HCT116 (cell line): ENCODE measurements around the gene TICRR. TPM values are rescaled to one million over a fixed set of nuclear protein-coding genes. Genes with fewer than 3 reads are reported as not detected.

Experiments used
- ATAC-seq: fragments of 200-7000 bp; cut with Tn5 transposase; 2 replicates; pipeline ENCODE4 v1.9.1; 2020; ENCODE audit warnings: mild to moderate bottlenecking, moderate library complexity
- BruUV-seq: library from RNA; stranded (reverse); fragments of 400-500 nt; replicated peaks from 2 replicates; lab custom pipeline; 2021; lab: Mats Ljungman, UMichigan
- CTCF ChIA-PET: fragments of 300-600 bp; sonication (Branson Sonifier 250); formaldehyde crosslinking; loops from one replicate; lab custom pipeline; 2021; ENCODE audit warnings: antibody characterized with exemption; lab: Charles Lee
- POLR2A ChIA-PET: fragments of 300-600, 350-600 bp; sonication (Branson Sonifier 250); formaldehyde crosslinking; loops from one replicate; lab custom pipeline; 2021; ENCODE audit warnings: antibody characterized with exemption; lab: Charles Lee
- RAD21 ChIA-PET, 2 experiments: fragments of 300-600 bp; sonication (Branson Sonifier 250); formaldehyde crosslinking; loops; one replicate each; lab custom pipeline; 2023; ENCODE audit warnings: low total read pairs in 2 of 2; ENCODE audit not compliant: uncharacterized antibody in 2 of 2, unreplicated experiment in 2 of 2, low non-redundant PET in 1 of 2; lab: Charles Lee
- DNase-seq: peaks from one replicate; pipeline ENCODE4 v3.0.0-alpha.2; 2010; ENCODE audit warnings: low read depth, low spot score
- H2AFZ ChIP-seq: fragments of 200-600 bp; shearing (Covaris generic), sonication (generic); 2 replicates; pipeline ENCODE4 v1.6.1; 2017; ENCODE audit warnings: low read depth, mixed run types, mixed read lengths, antibody characterized with exemption, low read length; ENCODE audit not compliant: poor library complexity, severe bottlenecking
- H3K27ac ChIP-seq: 2 replicates; pipeline ENCODE4 v1.5.1; 2012; ENCODE audit warnings: low read depth, low read length
- H3K27me3 ChIP-seq: fragments of 200-600 bp; sonication (generic); 2 replicates; pipeline ENCODE4 v1.6.1; 2016; ENCODE audit warnings: mixed run types, low read length, mixed read lengths; ENCODE audit not compliant: insufficient read depth
- H3K36me3 ChIP-seq, 2 experiments: fragments of 200-500 bp in 1 of 2; fragments of 200-600 bp in 1 of 2; sonication (Bioruptor generic) in 1 of 2; sonication (generic) in 1 of 2; 2 replicates each; pipeline versions ENCODE4 v1.5.1 to v1.6.1; 2014 to 2016; ENCODE audit warnings: low read length in 2 of 2, inconsistent platforms in 1 of 2, mixed read lengths in 1 of 2, mixed run types in 1 of 2; ENCODE audit not compliant: insufficient read depth in 2 of 2, control insufficient read depth in 1 of 2
- H3K4me1 ChIP-seq, 2 experiments: fragments of 200-600 bp in 1 of 2; sonication (generic) in 1 of 2; 2 replicates each; pipeline versions ENCODE4 v1.5.1 to v1.6.1; 2012 to 2017; ENCODE audit warnings: low read length in 2 of 2, inconsistent platforms in 1 of 2, mild to moderate bottlenecking in 1 of 2, mixed read lengths in 1 of 2, mixed run types in 1 of 2, moderate library complexity in 1 of 2; ENCODE audit not compliant: insufficient read depth in 2 of 2, control insufficient read depth in 1 of 2
- H3K4me2 ChIP-seq: fragments of 200-600 bp; sonication (generic); 2 replicates; pipeline ENCODE4 v1.6.1; 2017; ENCODE audit warnings: mixed run types, low read length, mixed read lengths
- H3K4me3 ChIP-seq, 2 experiments: fragments of 200-600 bp in 1 of 2; sonication (generic) in 1 of 2; replicated peaks in 1 of 2; 2 replicates each; pipeline ENCODE4 v1.5.1; 2011 to 2016; ENCODE audit warnings: low read length in 2 of 2, control low read depth in 1 of 2, low read depth in 1 of 2, mild to moderate bottlenecking in 1 of 2, mixed read lengths in 1 of 2, mixed run types in 1 of 2
- H3K79me2 ChIP-seq: fragments of 200-600 bp; sonication (generic); 2 replicates; pipeline ENCODE4 v1.6.1; 2017; ENCODE audit warnings: mild to moderate bottlenecking, mixed run types, low read length, moderate library complexity, mixed read lengths; ENCODE audit not compliant: insufficient read depth
- H3K9ac ChIP-seq: fragments of 200-600 bp; sonication (generic); 2 replicates; pipeline ENCODE4 v1.6.1; 2016; ENCODE audit warnings: low read length, mixed read lengths
- H3K9me2 ChIP-seq: fragments of 200-600 bp; sonication (generic), shearing (Covaris generic); 2 replicates; pipeline ENCODE4 v1.6.1; 2017; ENCODE audit warnings: mixed run types, mild to moderate bottlenecking, moderate library complexity; ENCODE audit not compliant: insufficient read depth
- H3K9me3 ChIP-seq, 2 experiments: fragments of 200-500 bp in 1 of 2; fragments of 200-600 bp in 1 of 2; sonication (Bioruptor generic) in 1 of 2; sonication (generic) in 1 of 2; 2 replicates each; pipeline ENCODE4 v1.6.1; 2014 to 2017; ENCODE audit warnings: low read length in 2 of 2, mixed read lengths in 2 of 2, inconsistent platforms in 1 of 2, low read depth in 1 of 2, mild to moderate bottlenecking in 1 of 2, mixed run types in 1 of 2, moderate library complexity in 1 of 2; ENCODE audit not compliant: control insufficient read depth in 1 of 2, insufficient read depth in 1 of 2
- H4K20me1 ChIP-seq: fragments of 200-600 bp; sonication (generic), shearing (Covaris generic); 2 replicates; pipeline ENCODE4 v1.6.1; 2017; ENCODE audit warnings: mixed run types, mild to moderate bottlenecking, moderate library complexity; ENCODE audit not compliant: insufficient read depth
- CEBPB ChIP-seq: IDR thresholded peaks from 2 replicates; pipeline ENCODE4 v1.6.1; 2012; ENCODE audit warnings: low read depth
- ELF1 ChIP-seq: IDR thresholded peaks from 2 replicates; pipeline ENCODE4 v1.6.1; 2012; ENCODE audit warnings: low read depth, borderline replicate concordance
- EZH2 ChIP-seq: fragments of 200-600 bp; sonication (generic); IDR thresholded peaks from 2 replicates; pipeline ENCODE4 v1.6.1; 2017; ENCODE audit warnings: antibody characterized with exemption, mixed run types
- FOSL1 ChIP-seq: IDR thresholded peaks from 2 replicates; pipeline ENCODE4 v1.6.1; 2012; ENCODE audit warnings: low read depth
- JUND ChIP-seq: IDR thresholded peaks from 2 replicates; pipeline ENCODE4 v1.6.1; 2012
- POLR2A ChIP-seq: IDR thresholded peaks from 2 replicates; pipeline ENCODE4 v1.7.0; 2011; ENCODE audit warnings: borderline replicate concordance; ENCODE audit not compliant: insufficient read depth, insufficient read length; ENCODE audit errors: extremely low read depth
- POLR2AphosphoS5 ChIP-seq: IDR thresholded peaks from 2 replicates; pipeline ENCODE4 v1.6.1; 2011; ENCODE audit warnings: mild to moderate bottlenecking, low read depth, low read length, moderate library complexity
- RAD21 ChIP-seq: IDR thresholded peaks from 2 replicates; pipeline ENCODE4 v1.6.1; 2012; ENCODE audit warnings: low read depth, mild to moderate bottlenecking
- SIN3A ChIP-seq: IDR thresholded peaks from 2 replicates; pipeline ENCODE4 v1.6.1; 2012; ENCODE audit warnings: low read depth
- SRF ChIP-seq: IDR thresholded peaks from 2 replicates; pipeline ENCODE4 v1.6.1; 2012; ENCODE audit warnings: low read depth
- TCF7L2 ChIP-seq: IDR thresholded peaks from 2 replicates; pipeline ENCODE4 v1.7.0; 2011; ENCODE audit warnings: borderline replicate concordance, inconsistent platforms; ENCODE audit not compliant: insufficient read depth, insufficient read length; ENCODE audit errors: extremely low read depth
- YY1 ChIP-seq: IDR thresholded peaks from 2 replicates; pipeline ENCODE4 v1.6.1; 2011; ENCODE audit warnings: low read length, low read depth, moderate library complexity, mild to moderate bottlenecking; ENCODE audit not compliant: insufficient replicate concordance; ENCODE audit errors: extremely low read depth
- ZFX ChIP-seq: fragments of 450-650 bp; IDR thresholded peaks from 2 replicates; pipeline ENCODE4 v1.6.1; 2017
- ZNF274 ChIP-seq: fragments of 200-500 bp; sonication (Bioruptor generic); IDR thresholded peaks from 2 replicates; pipeline ENCODE4 v1.6.1; 2014; ENCODE audit warnings: mild to moderate bottlenecking, low read depth, low read length, inconsistent platforms
- intact Hi-C: fragments of 100-400 bp; cut with micrococcal nuclease; formaldehyde crosslinking; loops from 2 replicates; pipeline ENCODE4 v1.10.0; 2022
- total RNA-seq: library from RNA; stranded (reverse); gene quantifications from one replicate; pipeline ENCODE4 v1.2.1, GENCODE V29; 2021; ENCODE audit not compliant: unreplicated experiment
- TF ChIP-seq, protein P1 (sequence below): IDR thresholded peaks from 2 replicates; pipeline ENCODE4 v1.6.1; 2012
- TF ChIP-seq, protein P2 (sequence below): IDR thresholded peaks from 2 replicates; pipeline ENCODE4 v1.6.1; 2011; ENCODE audit warnings: mild to moderate bottlenecking, low read length, moderate library complexity; ENCODE audit not compliant: insufficient replicate concordance; ENCODE audit errors: extremely low read depth
- TF ChIP-seq, protein P3 (sequence below), 3 experiments: fragments of 200-600 bp in 1 of 3; sonication (generic) in 1 of 3; IDR thresholded peaks in 2 of 3; conservative IDR thresholded peaks in 1 of 3; 2 replicates each; pipeline ENCODE4 v1.5.1; 2012 to 2017; ENCODE audit warnings: low read depth in 2 of 3, low read length in 2 of 3, antibody characterized with exemption in 1 of 3, borderline replicate concordance in 1 of 3, control low read depth in 1 of 3, mild to moderate bottlenecking in 1 of 3, mixed read lengths in 1 of 3, mixed run types in 1 of 3, moderate library complexity in 1 of 3; ENCODE audit not compliant: insufficient read depth in 1 of 3
- TF ChIP-seq, protein P4 (sequence below): IDR thresholded peaks from 2 replicates; pipeline ENCODE4 v1.6.1; 2012

Gene TICRR
- total RNA-seq, 1 experiment from 2014 or later: 24.8 TPM

DNA sequence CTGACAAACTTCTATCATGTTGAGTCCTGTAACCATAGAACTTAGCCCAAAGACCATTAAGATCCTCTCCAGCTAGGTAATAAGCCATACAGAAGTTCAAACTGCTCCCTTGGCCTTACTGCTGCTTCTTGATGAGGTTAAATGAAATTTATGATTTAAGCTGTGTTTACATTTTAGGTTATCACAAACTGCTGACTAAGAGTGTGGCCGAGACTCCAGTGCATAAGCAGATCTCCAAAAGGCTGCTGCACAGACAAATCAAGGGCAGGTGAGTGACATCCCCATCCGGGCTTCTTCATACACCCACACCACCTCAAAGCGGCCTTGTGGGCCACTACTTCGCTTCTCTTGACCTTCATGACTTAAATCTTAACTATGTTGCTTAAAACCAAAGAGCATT lies 41.0 kb downstream of the TICRR start:
- no peak for TF ChIP-seq ELF1
- no peak for TF ChIP-seq RAD21
- TF ChIP-seq, protein P1, sequence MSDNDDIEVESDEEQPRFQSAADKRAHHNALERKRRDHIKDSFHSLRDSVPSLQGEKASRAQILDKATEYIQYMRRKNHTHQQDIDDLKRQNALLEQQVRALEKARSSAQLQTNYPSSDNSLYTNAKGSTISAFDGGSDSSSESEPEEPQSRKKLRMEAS: no peak
- no peak for TF ChIP-seq SRF
- TF ChIP-seq, protein P2, sequence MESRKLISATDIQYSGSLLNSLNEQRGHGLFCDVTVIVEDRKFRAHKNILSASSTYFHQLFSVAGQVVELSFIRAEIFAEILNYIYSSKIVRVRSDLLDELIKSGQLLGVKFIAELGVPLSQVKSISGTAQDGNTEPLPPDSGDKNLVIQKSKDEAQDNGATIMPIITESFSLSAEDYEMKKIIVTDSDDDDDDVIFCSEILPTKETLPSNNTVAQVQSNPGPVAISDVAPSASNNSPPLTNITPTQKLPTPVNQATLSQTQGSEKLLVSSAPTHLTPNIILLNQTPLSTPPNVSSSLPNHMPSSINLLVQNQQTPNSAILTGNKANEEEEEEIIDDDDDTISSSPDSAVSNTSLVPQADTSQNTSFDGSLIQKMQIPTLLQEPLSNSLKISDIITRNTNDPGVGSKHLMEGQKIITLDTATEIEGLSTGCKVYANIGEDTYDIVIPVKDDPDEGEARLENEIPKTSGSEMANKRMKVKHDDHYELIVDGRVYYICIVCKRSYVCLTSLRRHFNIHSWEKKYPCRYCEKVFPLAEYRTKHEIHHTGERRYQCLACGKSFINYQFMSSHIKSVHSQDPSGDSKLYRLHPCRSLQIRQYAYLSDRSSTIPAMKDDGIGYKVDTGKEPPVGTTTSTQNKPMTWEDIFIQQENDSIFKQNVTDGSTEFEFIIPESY: no peak
- TF ChIP-seq CEBPB: no peak
- TF ChIP-seq, protein P3, sequence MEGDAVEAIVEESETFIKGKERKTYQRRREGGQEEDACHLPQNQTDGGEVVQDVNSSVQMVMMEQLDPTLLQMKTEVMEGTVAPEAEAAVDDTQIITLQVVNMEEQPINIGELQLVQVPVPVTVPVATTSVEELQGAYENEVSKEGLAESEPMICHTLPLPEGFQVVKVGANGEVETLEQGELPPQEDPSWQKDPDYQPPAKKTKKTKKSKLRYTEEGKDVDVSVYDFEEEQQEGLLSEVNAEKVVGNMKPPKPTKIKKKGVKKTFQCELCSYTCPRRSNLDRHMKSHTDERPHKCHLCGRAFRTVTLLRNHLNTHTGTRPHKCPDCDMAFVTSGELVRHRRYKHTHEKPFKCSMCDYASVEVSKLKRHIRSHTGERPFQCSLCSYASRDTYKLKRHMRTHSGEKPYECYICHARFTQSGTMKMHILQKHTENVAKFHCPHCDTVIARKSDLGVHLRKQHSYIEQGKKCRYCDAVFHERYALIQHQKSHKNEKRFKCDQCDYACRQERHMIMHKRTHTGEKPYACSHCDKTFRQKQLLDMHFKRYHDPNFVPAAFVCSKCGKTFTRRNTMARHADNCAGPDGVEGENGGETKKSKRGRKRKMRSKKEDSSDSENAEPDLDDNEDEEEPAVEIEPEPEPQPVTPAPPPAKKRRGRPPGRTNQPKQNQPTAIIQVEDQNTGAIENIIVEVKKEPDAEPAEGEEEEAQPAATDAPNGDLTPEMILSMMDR (IDR thresholded peaks at IDR 0.05 in 2 of 3, conservative IDR thresholded peaks at IDR 0.05 in 1 of 3; ENCODE audit: borderline replicate concordance in 1 of 3, insufficient read depth in 1 of 3, low read depth in 2 of 3, low read length in 2 of 3): no peak
- TF ChIP-seq TCF7L2: no peak
- TF ChIP-seq ZFX: no peak
- no peak for TF ChIP-seq SIN3A
- no peak for TF ChIP-seq POLR2A
- TF ChIP-seq YY1: no peak
- no peak for TF ChIP-seq ZNF274
- TF ChIP-seq, protein P4, sequence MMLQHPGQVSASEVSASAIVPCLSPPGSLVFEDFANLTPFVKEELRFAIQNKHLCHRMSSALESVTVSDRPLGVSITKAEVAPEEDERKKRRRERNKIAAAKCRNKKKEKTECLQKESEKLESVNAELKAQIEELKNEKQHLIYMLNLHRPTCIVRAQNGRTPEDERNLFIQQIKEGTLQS: no peak
- no peak for TF ChIP-seq FOSL1
- no peak for TF ChIP-seq EZH2
- TF ChIP-seq JUND: no peak
- no peak for TF ChIP-seq POLR2AphosphoS5
- H3K27me3 ChIP-seq: no peaks in the 10 kb centered on the region
- H2AFZ ChIP-seq: no peak overlapping the region
- intact Hi-C loops: no loop called here
- RAD21 ChIA-PET: no interaction called here
- H3K4me1 ChIP-seq: no peaks in the 10 kb centered on the region
- H3K4me2 ChIP-seq: no peak overlapping the region
- ATAC-seq (no peak), DNase-seq (no peak)
- no peaks in the 10 kb centered on the region for H3K9me3 ChIP-seq
- H3K79me2 ChIP-seq: peaks cover 34% of the 10 kb centered on the region
- no peak overlapping the region for H3K4me3 ChIP-seq
- no peak overlapping the region for H3K9ac ChIP-seq
- BruUV-seq: no TSS peak
- CTCF ChIA-PET: no interaction called here
- H3K36me3 ChIP-seq: peaks cover 56 to 57% of the 10 kb centered on the region in 2 experiments
- POLR2A ChIA-PET: no interaction called here
- H3K9me2 ChIP-seq: no peaks in the 10 kb centered on the region
- no peak overlapping the region for H3K27ac ChIP-seq
- H4K20me1 ChIP-seq: no peaks in the 10 kb centered on the region
